IMR-90 (cell line): ENCODE measurements around the gene PCDHGA3. TPM values are rescaled to one million over a fixed set of nuclear protein-coding genes. Genes with fewer than 3 reads are reported as not detected.
A peak's percentile ranks its signal among the peaks of the same experiment; 100 is the strongest.

Experiments
- ATAC-seq: fragments of 200-7000 bp; cut with Tn5 transposase; 2 replicates; pipeline ENCODE4 v1.9.1; 2020; ENCODE audit warnings: low read depth, mild to moderate bottlenecking, moderate library complexity
- Bru-seq: library from RNA; stranded (reverse); fragments of 400-500 nt; gene quantifications from one replicate; lab custom pipeline; 2021; lab: Mats Ljungman, UMichigan
- BruChase-seq, 2 experiments: library from RNA; stranded (reverse); fragments of 400-500 nt; gene quantifications; one replicate each; lab custom pipeline; 2021; lab: Mats Ljungman, UMichigan
- BruUV-seq: library from RNA; stranded (reverse); fragments of 400-500 nt; replicated peaks from 2 replicates; lab custom pipeline; 2021; lab: Mats Ljungman, UMichigan
- CTCF ChIA-PET: fragments of 300-600 bp; formaldehyde crosslinking; extraction: SDS; loops from one replicate; lab custom pipeline; 2021; ENCODE audit warnings: antibody characterized with exemption; lab: Yijun Ruan, JAX
- POLR2A ChIA-PET: fragments of 300-600 bp; sonication (Branson Sonifier 250); formaldehyde crosslinking; loops from one replicate; lab custom pipeline; 2022; ENCODE audit warnings: antibody characterized with exemption; ENCODE audit not compliant: unreplicated experiment; lab: Charles Lee
- DNase-seq: peaks from one replicate; pipeline ENCODE4 v3.0.0; 2013
- H2AFZ ChIP-seq: replicated peaks from 2 replicates; pipeline ENCODE3; 2013; ENCODE audit warnings: low read length, mild to moderate bottlenecking; ENCODE audit not compliant: poor library complexity
- H2AK5ac ChIP-seq: 2 replicates; pipeline ENCODE4 v1.6.1; 2013; ENCODE audit warnings: low read depth, low read length, inconsistent platforms
- H2AK9ac ChIP-seq: replicated peaks from 2 replicates; pipeline ENCODE3; 2013; ENCODE audit warnings: mild to moderate bottlenecking, low read depth, low read length, moderate library complexity; ENCODE audit not compliant: poor library complexity
- H2BK120ac ChIP-seq: 2 replicates; pipeline ENCODE4 v1.6.1; 2013; ENCODE audit warnings: low read depth, low read length, inconsistent platforms
- H2BK15ac ChIP-seq: 3 replicates; pipeline ENCODE4 v1.6.1; 2013; ENCODE audit warnings: low read depth, low read length, inconsistent platforms
- H2BK20ac ChIP-seq: 2 replicates; pipeline ENCODE4 v1.6.1; 2013; ENCODE audit warnings: low read depth, mild to moderate bottlenecking, inconsistent platforms, low read length, moderate library complexity
- H2BK5ac ChIP-seq: 2 replicates; pipeline ENCODE4 v1.6.1; 2013; ENCODE audit warnings: mild to moderate bottlenecking, low read depth, low read length, inconsistent platforms; ENCODE audit not compliant: poor library complexity, severe bottlenecking
- H3K14ac ChIP-seq: replicated peaks from 2 replicates; pipeline ENCODE4 v1.6.1; 2013; ENCODE audit warnings: low read depth, low read length, inconsistent platforms
- H3K18ac ChIP-seq: 2 replicates; pipeline ENCODE4 v1.6.1; 2013; ENCODE audit warnings: low read depth, low read length, control low read depth
- H3K23ac ChIP-seq: 2 replicates; pipeline ENCODE4 v1.6.1; 2013; ENCODE audit warnings: low read depth, low read length, inconsistent platforms
- H3K27ac ChIP-seq: 2 replicates; pipeline ENCODE4 v1.5.1; 2013; ENCODE audit warnings: mild to moderate bottlenecking, control low read depth, low read length; ENCODE audit not compliant: insufficient read depth
- H3K27me3 ChIP-seq: 2 replicates; pipeline ENCODE4 v1.6.1; 2013; ENCODE audit warnings: low read length; ENCODE audit not compliant: control insufficient read depth, insufficient read depth
- H3K36me3 ChIP-seq: 2 replicates; pipeline ENCODE4 v1.6.1; 2013; ENCODE audit warnings: low read length, mixed read lengths; ENCODE audit not compliant: control insufficient read depth, insufficient read depth
- H3K4ac ChIP-seq: 2 replicates; pipeline ENCODE4 v1.6.1; 2013; ENCODE audit warnings: low read depth, low read length, inconsistent platforms
- H3K4me1 ChIP-seq: 2 replicates; pipeline ENCODE4 v1.6.1; 2013; ENCODE audit warnings: low read length, mixed read lengths; ENCODE audit not compliant: control insufficient read depth, insufficient read depth
- H3K4me2 ChIP-seq: 2 replicates; pipeline ENCODE4 v1.6.1; 2013; ENCODE audit warnings: low read depth, mild to moderate bottlenecking, control low read depth, low read length, moderate library complexity
- H3K4me3 ChIP-seq: 2 replicates; pipeline ENCODE4 v1.5.1; 2013; ENCODE audit warnings: low read depth, mild to moderate bottlenecking, control low read depth, low read length, moderate library complexity; ENCODE audit not compliant: insufficient read depth
- H3K56ac ChIP-seq: 2 replicates; pipeline ENCODE4 v1.6.1; 2013; ENCODE audit warnings: low read length, inconsistent platforms; ENCODE audit not compliant: insufficient read depth; ENCODE audit errors: extremely low read depth
- H3K79me1 ChIP-seq, 2 experiments: 2 replicates each; pipeline ENCODE4 v1.6.1; 2013; ENCODE audit warnings: low read length in 2 of 2, inconsistent platforms in 1 of 2, low read depth in 1 of 2
- H3K9ac ChIP-seq: 2 replicates; pipeline ENCODE4 v1.6.1; 2013; ENCODE audit warnings: low read depth, low read length, control low read depth
- H3K9me1 ChIP-seq: 2 replicates; pipeline ENCODE4 v1.6.1; 2013; ENCODE audit warnings: low read length, inconsistent platforms; ENCODE audit not compliant: insufficient read depth
- H3K9me3 ChIP-seq: 2 replicates; pipeline ENCODE4 v1.6.1; 2013; ENCODE audit warnings: low read length; ENCODE audit not compliant: control insufficient read depth, insufficient read depth
- H4K20me1 ChIP-seq: 2 replicates; pipeline ENCODE4 v1.6.1; 2013; ENCODE audit warnings: low read length, inconsistent platforms; ENCODE audit not compliant: insufficient read depth
- H4K5ac ChIP-seq: 2 replicates; pipeline ENCODE4 v1.6.1; 2013; ENCODE audit warnings: mild to moderate bottlenecking, low read depth, low read length, control low read depth
- H4K8ac ChIP-seq, 2 experiments: 2 replicates each; pipeline ENCODE4 v1.6.1; 2013; ENCODE audit warnings: low read depth in 2 of 2, low read length in 2 of 2, control low read depth in 1 of 2, inconsistent platforms in 1 of 2
- H4K91ac ChIP-seq: 2 replicates; pipeline ENCODE4 v1.6.1; 2013; ENCODE audit warnings: low read depth, low read length, inconsistent platforms; ENCODE audit not compliant: insufficient read depth
- RAD21 ChIP-seq: IDR thresholded peaks from 2 replicates; pipeline ENCODE4 v1.6.1; 2012; ENCODE audit warnings: low read length, improper control_type of control experiment
- SMC3 ChIP-seq: fragments of 150-350 bp; IDR thresholded peaks from 2 replicates; pipeline ENCODE4 v1.6.1; 2016; ENCODE audit warnings: low read depth, mild to moderate bottlenecking, antibody characterized with exemption, low read length, moderate library complexity
- WGBS, 2 experiments: methylation state at CpG; one replicate each; pipeline versions ENCODE4 v1.1.5 to v1.1.7; 2013; ENCODE audit warnings: missing lambda C conversion rate in 2 of 2; ENCODE audit not compliant: insufficient read length in 1 of 2; ENCODE audit errors: extremely low coverage in 2 of 2; 5-methylcytosine and 5-hydroxymethylcytosine counted together
- dilution Hi-C: fragments of 300-500 bp; cut with HindIII; formaldehyde crosslinking; loops from one replicate; pipeline ENCODE4 v1.14.3; 2018; ENCODE audit warnings: low sequenced_read_pairs; ENCODE audit not compliant: unreplicated experiment
- in situ Hi-C: fragments of 300-500 bp; cut with MboI; formaldehyde crosslinking; loops from 3 replicates; pipeline ENCODE4 v1.14.3; 2019; ENCODE audit warnings: low sequenced_read_pairs, inconsistent platforms, mixed read lengths
- intact Hi-C: fragments of 100-400 bp; cut with micrococcal nuclease; formaldehyde crosslinking; loops from 2 replicates; pipeline ENCODE4 v1.10.0; 2022
- long read RNA-seq: library from polyadenylated mRNA; unstranded; transcript quantifications from one replicate; pipeline ENCODE4 v2.0.0, GENCODE V29; 2021; ENCODE audit not compliant: unreplicated experiment
- polyA plus RNA-seq, 3 experiments: library from polyadenylated mRNA; depleted of rRNA; stranded (reverse); fragments of >200 nt; gene quantifications; 2 replicates each; pipeline ENCODE4 v1.2.3, GENCODE V29; 2012; ENCODE audit warnings: low replicate concordance in 1 of 3
- total RNA-seq: library from RNA; depleted of rRNA; stranded (reverse); fragments of >200 nt; gene quantifications from 2 replicates; pipeline ENCODE4 v1.2.3, GENCODE V29; 2012; rRNA removed
- TF ChIP-seq, protein P1 (sequence below): fragments of 150-350 bp; IDR thresholded peaks from 2 replicates; pipeline ENCODE4 v1.6.1; 2016; ENCODE audit warnings: low read depth, mild to moderate bottlenecking, low read length, moderate library complexity, borderline replicate concordance
- TF ChIP-seq, protein P2 (sequence below): conservative IDR thresholded peaks from 2 replicates; pipeline ENCODE4 v1.5.1; 2012; ENCODE audit warnings: mild to moderate bottlenecking, low read depth, low read length, improper control_type of control experiment

PCDHGA3 gene
- total RNA-seq = 1.4 and 1.7 TPM in 2 replicates
- 1.6 and 1.8 TPM in 2 replicates for polyA plus RNA-seq (2012; rRNA removed)
- 1.6 and 2.1 TPM in 2 replicates for polyA plus RNA-seq (2012; cell fraction: cytosol; rRNA removed)
- polyA plus RNA-seq (2012; cell fraction: nucleus; rRNA removed; ENCODE audit: low replicate concordance) = 4.1 and 4.4 TPM in 2 replicates
- Bru-seq, nascent RNA = percentile 54 among the genes with signal in this experiment
- BruChase-seq, experiment 1, labeled RNA remaining after a 6-hour chase = percentile 73 among the genes with signal in this experiment
- percentile 80 among the genes with signal in this experiment for BruChase-seq, experiment 2, labeled RNA remaining after a 2-hour chase
- long read RNA-seq, full-length matches to known transcripts = 1 of 2 reads
- long read RNA-seq, partial matches to known transcripts = 0 of 2 reads
- long read RNA-seq, other reads (novel, unspliced or antisense) = 1 of 2 reads

- no peak within 1 kb of the TSS for H3K56ac ChIP-seq
- peak; percentile 71 for DNase-seq
- peak within 1 kb of the TSS in 1 of 2 experiments; percentile 53; a peak in 1 of 4 replicates for H4K8ac ChIP-seq
- H2BK20ac ChIP-seq = no peak within 1 kb of the TSS
- no peak within 1 kb of the TSS; the same call in 1 of the 2 replicates for H3K23ac ChIP-seq
- H2BK120ac ChIP-seq = no peak within 1 kb of the TSS
- H2BK5ac ChIP-seq = no peak within 1 kb of the TSS
- peak within 1 kb of the TSS; percentile 87 for H2AFZ ChIP-seq
- POLR2A ChIA-PET = interaction anchor here (0.6 kb wide), 1 partner anchor 653 kb away, joined by 4 read pairs; no protein-coding TSS in a partner anchor
- H3K18ac ChIP-seq = peak within 1 kb of the TSS; percentile 51; the same call in 1 of the 2 replicates
- H3K14ac ChIP-seq = 0 out of 2 replicates have a peak within 1 kb of the TSS, but pooled peaks have one; percentile 3
- H2BK15ac ChIP-seq = no peak within 1 kb of the TSS
- no peaks in the 10 kb centered on the region for H3K9me1 ChIP-seq
- BruUV-seq = no TSS peak
- TF ChIP-seq, protein P1, sequence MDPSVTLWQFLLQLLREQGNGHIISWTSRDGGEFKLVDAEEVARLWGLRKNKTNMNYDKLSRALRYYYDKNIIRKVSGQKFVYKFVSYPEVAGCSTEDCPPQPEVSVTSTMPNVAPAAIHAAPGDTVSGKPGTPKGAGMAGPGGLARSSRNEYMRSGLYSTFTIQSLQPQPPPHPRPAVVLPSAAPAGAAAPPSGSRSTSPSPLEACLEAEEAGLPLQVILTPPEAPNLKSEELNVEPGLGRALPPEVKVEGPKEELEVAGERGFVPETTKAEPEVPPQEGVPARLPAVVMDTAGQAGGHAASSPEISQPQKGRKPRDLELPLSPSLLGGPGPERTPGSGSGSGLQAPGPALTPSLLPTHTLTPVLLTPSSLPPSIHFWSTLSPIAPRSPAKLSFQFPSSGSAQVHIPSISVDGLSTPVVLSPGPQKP = no peak
- TF ChIP-seq, protein P2, sequence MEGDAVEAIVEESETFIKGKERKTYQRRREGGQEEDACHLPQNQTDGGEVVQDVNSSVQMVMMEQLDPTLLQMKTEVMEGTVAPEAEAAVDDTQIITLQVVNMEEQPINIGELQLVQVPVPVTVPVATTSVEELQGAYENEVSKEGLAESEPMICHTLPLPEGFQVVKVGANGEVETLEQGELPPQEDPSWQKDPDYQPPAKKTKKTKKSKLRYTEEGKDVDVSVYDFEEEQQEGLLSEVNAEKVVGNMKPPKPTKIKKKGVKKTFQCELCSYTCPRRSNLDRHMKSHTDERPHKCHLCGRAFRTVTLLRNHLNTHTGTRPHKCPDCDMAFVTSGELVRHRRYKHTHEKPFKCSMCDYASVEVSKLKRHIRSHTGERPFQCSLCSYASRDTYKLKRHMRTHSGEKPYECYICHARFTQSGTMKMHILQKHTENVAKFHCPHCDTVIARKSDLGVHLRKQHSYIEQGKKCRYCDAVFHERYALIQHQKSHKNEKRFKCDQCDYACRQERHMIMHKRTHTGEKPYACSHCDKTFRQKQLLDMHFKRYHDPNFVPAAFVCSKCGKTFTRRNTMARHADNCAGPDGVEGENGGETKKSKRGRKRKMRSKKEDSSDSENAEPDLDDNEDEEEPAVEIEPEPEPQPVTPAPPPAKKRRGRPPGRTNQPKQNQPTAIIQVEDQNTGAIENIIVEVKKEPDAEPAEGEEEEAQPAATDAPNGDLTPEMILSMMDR = peak; percentile 57
- TF ChIP-seq RAD21 (peak; percentile 49), SMC3 (no peak)
- intact Hi-C loops = no loop called here
- no peak within 1 kb of the TSS for H3K4ac ChIP-seq
- H3K9ac ChIP-seq = peak within 1 kb of the TSS; percentile 21
- no peaks in the 10 kb centered on the region for H3K79me1 ChIP-seq
- H3K27me3 ChIP-seq = no peaks in the 10 kb centered on the region; the same call in 1 of the 2 replicates
- in situ Hi-C loops = no loop called here
- ATAC-seq = peak; percentile 71
- peaks cover 4% of the 10 kb centered on the region; the same call in 1 of the 2 replicates for H3K36me3 ChIP-seq
- WGBS, 2 experiments = no CpG with 5 or more reads among the region's 9 CpGs
- dilution Hi-C loops = no loop called here
- H3K27ac ChIP-seq = peak within 1 kb of the TSS; percentile 44
- peak within 1 kb of the TSS; percentile 58; the same call in 1 of the 2 replicates for H3K4me2 ChIP-seq
- H4K20me1 ChIP-seq = no peaks in the 10 kb centered on the region
- H3K4me1 ChIP-seq = no peaks in the 10 kb centered on the region
- peaks cover 47% of the 10 kb centered on the region for H3K9me3 ChIP-seq
- H3K4me3 ChIP-seq = peak within 1 kb of the TSS; percentile 48
- no peak within 1 kb of the TSS for H2AK5ac ChIP-seq
- H4K91ac ChIP-seq = no peak within 1 kb of the TSS
- CTCF ChIA-PET = interaction anchor here (1.0 kb wide), 1 partner anchor 224 kb away, joined by 4 read pairs; no protein-coding TSS in a partner anchor
- no peak within 1 kb of the TSS for H2AK9ac ChIP-seq
- peak within 1 kb of the TSS; percentile 12; the same call in 1 of the 2 replicates for H4K5ac ChIP-seq
Measured at GRCh38 chr5:141343242-141343952, at the start of gene PCDHGA3. Gene PCDHGA3, plus strand, starts transcription at chr5:141343829. Its CDS starts 205 bp downstream, at chr5:141344034.
